HEK293 (cell line): ENCODE measurements around the gene CYP2A6.

Source experiments
- CTCF ChIA-PET: fragments of 350-600 bp; formaldehyde crosslinking; extraction: SDS; loops from one replicate; lab custom pipeline; 2021; ENCODE audit warnings: antibody characterized with exemption; lab: Yijun Ruan, JAX
- POLR2A ChIA-PET: fragments of 300-600 bp; formaldehyde crosslinking; extraction: SDS; loops from one replicate; lab custom pipeline; 2020; ENCODE audit warnings: antibody characterized with exemption, inconsistent platforms; lab: Yijun Ruan, JAX
- H3K27ac ChIP-seq: fragments of 200-500 bp; sonication (Bioruptor generic); 2 replicates; pipeline ENCODE4 v1.5.1; 2014; ENCODE audit warnings: low read depth, low read length, control low read depth, inconsistent platforms; ENCODE audit errors: extremely low read depth
- H3K36me3 ChIP-seq, 2 experiments: fragments of 200-500 bp in 1 of 2; sonication (Bioruptor generic) in 1 of 2; 1 replicate in 1 of 2; 2 replicates in 1 of 2; pipeline ENCODE4 v1.5.1; 2014 to 2017; ENCODE audit warnings: inconsistent platforms in 2 of 2, low read length in 2 of 2; ENCODE audit not compliant: control insufficient read depth in 2 of 2, insufficient read depth in 1 of 2
- H3K4me1 ChIP-seq: fragments of 200-500 bp; sonication (Bioruptor generic); 2 replicates; pipeline ENCODE4 v1.5.1; 2014; ENCODE audit warnings: mild to moderate bottlenecking, low read length, inconsistent platforms; ENCODE audit not compliant: control insufficient read depth, insufficient read depth
- H3K4me3 ChIP-seq: 2 replicates; pipeline ENCODE4 v1.5.1; 2011; ENCODE audit warnings: low read depth, mild to moderate bottlenecking, control low read depth, low read length, moderate library complexity
- H3K9me3 ChIP-seq: fragments of 200-500 bp; sonication (Bioruptor generic); 2 replicates; pipeline ENCODE4 v1.5.1; 2014; ENCODE audit warnings: low read depth, low read length, inconsistent platforms; ENCODE audit not compliant: control insufficient read depth, insufficient read depth
- ATF2 ChIP-seq: fragments of 450-650 bp; formaldehyde crosslinking; IDR thresholded peaks from 2 replicates; pipeline ENCODE4 v1.5.1; 2016; ENCODE audit warnings: missing biosample characterization, missing genetic modification characterization, low read depth
- BCL11A ChIP-seq: fragments of 450-650 bp; formaldehyde crosslinking; IDR thresholded peaks from 2 replicates; pipeline ENCODE4 v1.5.1; 2016; ENCODE audit warnings: low read depth, missing biosample characterization, missing genetic modification characterization
- GLI2 ChIP-seq: fragments of 450-650 bp; formaldehyde crosslinking; IDR thresholded peaks from 2 replicates; pipeline ENCODE4; 2017; ENCODE audit warnings: missing biosample characterization, missing genetic modification characterization, low read depth, borderline replicate concordance
- HOXA7 ChIP-seq: sonication (generic); formaldehyde crosslinking; IDR thresholded peaks from 2 replicates; pipeline ENCODE4 v1.8.1; 2022; ENCODE audit warnings: missing genetic modification reagents, borderline replicate concordance
- HOXC10 ChIP-seq: sonication (generic); formaldehyde crosslinking; IDR thresholded peaks from 2 replicates; pipeline ENCODE4 v1.8.1; 2023; ENCODE audit warnings: mild to moderate bottlenecking, missing genetic modification reagents
- SP3 ChIP-seq: fragments of 450-650 bp; formaldehyde crosslinking; IDR thresholded peaks from 2 replicates; pipeline ENCODE4 v1.5.1; 2016; ENCODE audit warnings: missing biosample characterization, missing genetic modification characterization
- ZFHX2 ChIP-seq: fragments of 450-650 bp; formaldehyde crosslinking; conservative IDR thresholded peaks from 2 replicates; pipeline ENCODE4 v1.5.1; 2016; ENCODE audit warnings: missing biosample characterization, missing genetic modification characterization
- ZNF184 ChIP-seq: fragments of 450-650 bp; IDR thresholded peaks from 2 replicates; pipeline ENCODE4 v1.5.1; 2018; ENCODE audit warnings: missing biosample characterization, mild to moderate bottlenecking, missing genetic modification characterization
- ZNF24 ChIP-seq: fragments of 450-650 bp; formaldehyde crosslinking; IDR thresholded peaks from 2 replicates; pipeline ENCODE4 v1.5.1; 2016; ENCODE audit warnings: missing biosample characterization, missing genetic modification characterization
- ZNF366 ChIP-seq: fragments of 450-650 bp; formaldehyde crosslinking; conservative IDR thresholded peaks from 2 replicates; pipeline ENCODE4 v1.5.1; 2016; ENCODE audit warnings: missing biosample characterization, missing genetic modification characterization
- ZNF513 ChIP-seq: fragments of 450-650 bp; IDR thresholded peaks from 2 replicates; pipeline ENCODE4 v1.5.1; 2018; ENCODE audit warnings: missing biosample characterization, missing genetic modification characterization
- ZNF548 ChIP-seq: fragments of 450-650 bp; formaldehyde crosslinking; IDR thresholded peaks from 2 replicates; pipeline ENCODE4 v1.5.1; 2016; ENCODE audit warnings: missing biosample characterization, missing genetic modification characterization
- ZNF555 ChIP-seq: fragments of 450-650 bp; formaldehyde crosslinking; conservative IDR thresholded peaks from 2 replicates; pipeline ENCODE4 v1.5.1; 2017; ENCODE audit warnings: missing biosample characterization, mild to moderate bottlenecking, missing genetic modification characterization, inconsistent platforms
- ZNF580 ChIP-seq: fragments of 450-650 bp; formaldehyde crosslinking; IDR thresholded peaks from 2 replicates; pipeline ENCODE4 v1.5.1; 2016; ENCODE audit warnings: missing biosample characterization, missing genetic modification characterization
- ZNF624 ChIP-seq: fragments of 450-650 bp; formaldehyde crosslinking; IDR thresholded peaks from 2 replicates; pipeline ENCODE4 v1.5.1; 2017; ENCODE audit warnings: missing biosample characterization, missing genetic modification characterization
- ZNF658 ChIP-seq: fragments of 450-650 bp; formaldehyde crosslinking; IDR thresholded peaks from 2 replicates; pipeline ENCODE4; 2016; ENCODE audit warnings: missing biosample characterization, missing genetic modification characterization
- ZNF660 ChIP-seq: fragments of 450-650 bp; IDR thresholded peaks from 2 replicates; pipeline ENCODE4 v1.5.1; 2018; ENCODE audit warnings: missing biosample characterization, mild to moderate bottlenecking, missing genetic modification characterization
- ZNF664 ChIP-seq: fragments of 450-650 bp; formaldehyde crosslinking; IDR thresholded peaks from 2 replicates; pipeline ENCODE4 v1.5.1; 2016; ENCODE audit warnings: missing biosample characterization, missing genetic modification characterization
- ZNF792 ChIP-seq: fragments of 450-650 bp; formaldehyde crosslinking; IDR thresholded peaks from 2 replicates; pipeline ENCODE4 v1.5.1; 2016; ENCODE audit warnings: missing biosample characterization, missing genetic modification characterization

CYP2A6 gene

GRCh38 chr19:40896843-40897789 is 46.9 kb upstream of the CYP2A6 start (continued):
- TF ChIP-seq SP3 (tag by site-specific recombination), result peak; percentile 33; the same call in 1 of the 2 replicates
- TF ChIP-seq ZNF513 (tag by site-specific recombination), result 0 out of 2 replicates have a peak, but pooled peaks have one; percentile 42
- peak; percentile 72; the same call in 1 of the 2 replicates for TF ChIP-seq ZNF580 (tag by site-specific recombination)
- TF ChIP-seq ZNF24 (tag by site-specific recombination), result peak; percentile 93
- TF ChIP-seq BCL11A (tag by site-specific recombination), result 0 out of 2 replicates have a peak, but pooled peaks have one; percentile 45
- peak; percentile 43; the same call in 1 of the 2 replicates for TF ChIP-seq ZNF664 (tag by site-specific recombination)
- TF ChIP-seq ZFHX2, result peak; percentile 52; the same call in 1 of the 2 replicates
- peak; percentile 93 for TF ChIP-seq ATF2 (tag by site-specific recombination)

GRCh38 chr19:40896418-40896796 is 46.2 kb upstream of the CYP2A6 start:
- H3K9me3 ChIP-seq, result no peaks in the 10 kb centered on the region
- no peak for TF ChIP-seq GLI2 (tag by site-specific recombination)
- TF ChIP-seq HOXA7 (CRISPR knock-in tag), result no peak
- no peak for TF ChIP-seq ZNF660 (tag by site-specific recombination)
- TF ChIP-seq ZNF555 (tag by site-specific recombination), result no peak
- TF ChIP-seq ZNF658 (tag by site-specific recombination), result no peak
- no peak for TF ChIP-seq HOXC10 (CRISPR knock-in tag)
- TF ChIP-seq ZNF548 (tag by site-specific recombination), result no peak
- TF ChIP-seq ZNF624 (tag by site-specific recombination), result no peak
- TF ChIP-seq ZNF184 (tag by site-specific recombination), result no peak
- no peaks in the 10 kb centered on the region for H3K36me3 ChIP-seq
- ChIA-PET POLR2A (no interaction called here), CTCF (no interaction called here)
- no peak overlapping the region for H3K4me3 ChIP-seq
- no peak overlapping the region; the same call in 1 of the 2 replicates for H3K27ac ChIP-seq
- H3K4me1 ChIP-seq, result peaks cover 4% of the 10 kb centered on the region

GRCh38 chr19:40893112-40893511 is 42.9 kb upstream of the CYP2A6 start:
- no peak overlapping the region for H3K4me3 ChIP-seq
- H3K4me1 ChIP-seq, result peaks cover 7% of the 10 kb centered on the region
- H3K27ac ChIP-seq, result no peak overlapping the region
- H3K36me3 ChIP-seq, result no peaks in the 10 kb centered on the region; a peak in 1 of 3 replicates
- CTCF ChIA-PET, result interaction anchor here (1.1 to 1.4 kb wide), 3 partner anchors 74 to 86 kb away, joined by 3 to 6 read pairs (median 3); no protein-coding TSS in a partner anchor
- peak; percentile 88 for TF ChIP-seq ZNF366 (tag by site-specific recombination)
- TF ChIP-seq ZNF792 (tag by site-specific recombination), result no peak
- TF ChIP-seq, all 188 proteins: peak for 1
- H3K9me3 ChIP-seq, result no peaks in the 10 kb centered on the region
- POLR2A ChIA-PET, result no interaction called here
